H1 (cell line): ENCODE measurements around the gene MT1H. TPM values are rescaled to one million over a fixed set of nuclear protein-coding genes. Genes with fewer than 3 reads are reported as not detected.

Experiments used
- ATF2 ChIP-seq: IDR thresholded peaks from 2 replicates; pipeline ENCODE4 v1.6.1; 2012; ENCODE audit warnings: low read length, inconsistent platforms
- FOSL1 ChIP-seq: IDR thresholded peaks from 2 replicates; pipeline ENCODE4 v1.6.1; 2011; ENCODE audit warnings: mild to moderate bottlenecking, low read depth, low read length, moderate library complexity; ENCODE audit not compliant: insufficient read depth
- HDAC2 ChIP-seq, 2 experiments: fragments of 300-600 bp in 1 of 2; sonication (generic) in 1 of 2; IDR thresholded peaks; 2 replicates each; pipeline ENCODE4 v1.6.1; 2011 to 2012; ENCODE audit warnings: low read depth in 2 of 2, low read length in 2 of 2, mild to moderate bottlenecking in 2 of 2, moderate library complexity in 2 of 2, borderline replicate concordance in 1 of 2, inconsistent platforms in 1 of 2
- SIRT6 ChIP-seq: IDR thresholded peaks from one replicate; pipeline ENCODE4 v1.7.1; 2012; ENCODE audit warnings: low read length, inconsistent platforms
- TAF7 ChIP-seq: optimal IDR thresholded peaks from 2 replicates; pipeline ENCODE3; 2011; ENCODE audit warnings: low read depth, mild to moderate bottlenecking, inconsistent platforms, low read length, moderate library complexity, borderline replicate concordance
- TBP ChIP-seq: IDR thresholded peaks from 2 replicates; pipeline ENCODE4 v1.6.1; 2011; ENCODE audit warnings: low read depth, low read length, improper control_type of control experiment
- TCF12 ChIP-seq: IDR thresholded peaks from 2 replicates; pipeline ENCODE4 v1.6.1; 2011; ENCODE audit warnings: low read depth, mild to moderate bottlenecking, low read length
- USF2 ChIP-seq: IDR thresholded peaks from 2 replicates; pipeline ENCODE4 v1.6.1; 2011; ENCODE audit warnings: low read length, improper control_type of control experiment
- YY1 ChIP-seq: IDR thresholded peaks from 2 replicates; pipeline ENCODE4 v1.6.1; 2011; ENCODE audit warnings: low read depth, mild to moderate bottlenecking, low read length
- polyA plus RNA-seq, 7 experiments: library from polyadenylated mRNA; depleted of rRNA in 3 of 7; stranded (reverse) in 5 of 7; unstranded in 2 of 7; fragments of >200 nt in 5 of 7; fragments of 200-250 nt in 2 of 7; gene quantifications; 1 replicate in 5 of 7; 2 replicates in 1 of 7; 4 replicates in 1 of 7; pipeline versions ENCODE4 v1.2.1 to v1.2.3, GENCODE V29; 2011 to 2013; ENCODE audit warnings: missing spikeins in 2 of 7, mixed read lengths in 2 of 7
- total RNA-seq: library from RNA; stranded (reverse); fragmentation: NEBNext Ultra II Directional; extraction: Animal tissue kit (Norgen Biotek cat#: 25700); gene quantifications from 2 replicates; pipeline ENCODE4 v1.2.1, GENCODE V29; 2021

Gene MT1H
- total and polyA plus RNA-seq, 2 of the 8 experiments (the other 6 are each of a cell fraction or from before 2014, with no cell fraction given): 11.9 to 95.7 TPM

- no peak for TF ChIP-seq USF2
- no peak for TF ChIP-seq HDAC2 (IDR thresholded peaks at IDR 0.05; ENCODE audit: borderline replicate concordance in 1 of 2, low read depth in 2 of 2, low read length in 2 of 2)
- TF ChIP-seq FOSL1: no peak
- TF ChIP-seq TBP: no peak
- no peak for TF ChIP-seq TAF7
- no peak for TF ChIP-seq TCF12
- TF ChIP-seq ATF2: no peak
- TF ChIP-seq SIRT6: no peak
- no peak for TF ChIP-seq YY1
Measured at GRCh38 chr16:56695246-56695645, 25.6 kb downstream of the MT1H start (continued).
